ENCODE data around the gene ZNF236. TPM values are rescaled to one million over a fixed set of nuclear protein-coding genes. Genes with fewer than 3 reads are reported as not detected.

Gene ZNF236
- total RNA-seq, 2 experiments from 2014 or later: 6.6 to 16.1 TPM

DNA sequence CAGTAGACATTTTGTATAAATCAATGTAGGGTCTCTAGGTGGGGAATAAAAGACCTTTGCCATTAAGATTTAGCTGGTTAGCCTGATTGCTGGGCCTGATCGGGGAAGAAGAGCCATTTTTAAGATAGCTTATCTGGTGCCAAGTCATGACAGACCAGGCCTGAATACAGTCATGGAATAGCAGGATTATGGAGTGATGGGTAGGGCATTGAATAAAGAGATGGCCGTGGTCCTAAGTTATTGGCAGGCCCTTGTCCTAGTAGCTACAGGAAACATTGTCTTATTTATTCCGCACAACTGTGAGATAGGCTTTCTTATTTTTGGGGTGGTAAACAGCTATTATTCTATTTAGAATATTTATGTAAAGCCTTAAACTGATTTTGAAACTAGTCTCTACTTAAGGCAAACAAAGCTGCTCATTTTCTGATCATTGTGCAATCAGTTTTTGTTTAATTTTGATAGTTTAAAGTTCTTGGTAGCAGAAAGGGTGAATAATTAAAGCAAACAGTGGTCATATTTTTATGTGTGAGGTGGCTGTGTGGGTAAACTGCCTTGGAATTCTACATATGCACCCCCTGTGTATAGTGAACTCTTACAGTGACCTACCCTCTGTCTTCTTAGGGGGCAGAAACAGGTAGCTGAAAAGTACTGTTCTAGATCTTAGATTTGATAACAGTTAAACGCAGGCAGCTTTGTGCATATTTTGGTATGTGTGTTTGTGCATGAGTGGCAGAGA is 22.6 kb downstream of the ZNF236 start:
- no peaks in the 10 kb centered on the region for H3K79me2 ChIP-seq (ENCODE audit: insufficient read depth, low read depth, low read length)
- H3K27ac ChIP-seq (ENCODE audit: low read depth, low read length, poor library complexity, severe bottlenecking): no peak overlapping the region
- no peaks in the 10 kb centered on the region for H3K9me3 ChIP-seq (ENCODE audit: low read length)
- TF ChIP-seq, protein P1, sequence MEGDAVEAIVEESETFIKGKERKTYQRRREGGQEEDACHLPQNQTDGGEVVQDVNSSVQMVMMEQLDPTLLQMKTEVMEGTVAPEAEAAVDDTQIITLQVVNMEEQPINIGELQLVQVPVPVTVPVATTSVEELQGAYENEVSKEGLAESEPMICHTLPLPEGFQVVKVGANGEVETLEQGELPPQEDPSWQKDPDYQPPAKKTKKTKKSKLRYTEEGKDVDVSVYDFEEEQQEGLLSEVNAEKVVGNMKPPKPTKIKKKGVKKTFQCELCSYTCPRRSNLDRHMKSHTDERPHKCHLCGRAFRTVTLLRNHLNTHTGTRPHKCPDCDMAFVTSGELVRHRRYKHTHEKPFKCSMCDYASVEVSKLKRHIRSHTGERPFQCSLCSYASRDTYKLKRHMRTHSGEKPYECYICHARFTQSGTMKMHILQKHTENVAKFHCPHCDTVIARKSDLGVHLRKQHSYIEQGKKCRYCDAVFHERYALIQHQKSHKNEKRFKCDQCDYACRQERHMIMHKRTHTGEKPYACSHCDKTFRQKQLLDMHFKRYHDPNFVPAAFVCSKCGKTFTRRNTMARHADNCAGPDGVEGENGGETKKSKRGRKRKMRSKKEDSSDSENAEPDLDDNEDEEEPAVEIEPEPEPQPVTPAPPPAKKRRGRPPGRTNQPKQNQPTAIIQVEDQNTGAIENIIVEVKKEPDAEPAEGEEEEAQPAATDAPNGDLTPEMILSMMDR (conservative IDR thresholded peaks at IDR 0.05; ENCODE audit: low read length): no peak
- no peak for TF ChIP-seq EZH2phosphoT487 (IDR thresholded peaks at IDR 0.05; ENCODE audit: borderline replicate concordance, low read depth, low read length)
- no peaks in the 10 kb centered on the region for H4K20me1 ChIP-seq (ENCODE audit: insufficient read depth, low read length)
- CTCF ChIA-PET (ENCODE audit: unreplicated experiment): no interaction called here
- DNase-seq (ENCODE audit: low spot score): no peak
- H3K9me2 ChIP-seq (ENCODE audit: insufficient read depth, low read length): no peaks in the 10 kb centered on the region
- no peaks in the 10 kb centered on the region for H3K4me1 ChIP-seq (ENCODE audit: insufficient read depth, low read length, poor library complexity, severe bottlenecking)
- H3K4me2 ChIP-seq (ENCODE audit: low read length): no peak overlapping the region
- H3K36me3 ChIP-seq (ENCODE audit: insufficient read depth, low read length): no peaks in the 10 kb centered on the region
- POLR2A ChIA-PET: interaction anchor here (0.6 to 1.1 kb wide), 2 partner anchors 9 to 16 kb away, joined by 3 to 4 read pairs; no protein-coding TSS in a partner anchor
- intact Hi-C loops (cut with micrococcal nuclease; ENCODE audit: unreplicated experiment): no loop called here
- TSS peak; percentile 30 for BruUV-seq (replicated peaks)
- H3K4me3 ChIP-seq (ENCODE audit: low read depth, low read length, poor library complexity, severe bottlenecking): no peak overlapping the region
- no peak overlapping the region for H2AFZ ChIP-seq (ENCODE audit: low read length)

DNA sequence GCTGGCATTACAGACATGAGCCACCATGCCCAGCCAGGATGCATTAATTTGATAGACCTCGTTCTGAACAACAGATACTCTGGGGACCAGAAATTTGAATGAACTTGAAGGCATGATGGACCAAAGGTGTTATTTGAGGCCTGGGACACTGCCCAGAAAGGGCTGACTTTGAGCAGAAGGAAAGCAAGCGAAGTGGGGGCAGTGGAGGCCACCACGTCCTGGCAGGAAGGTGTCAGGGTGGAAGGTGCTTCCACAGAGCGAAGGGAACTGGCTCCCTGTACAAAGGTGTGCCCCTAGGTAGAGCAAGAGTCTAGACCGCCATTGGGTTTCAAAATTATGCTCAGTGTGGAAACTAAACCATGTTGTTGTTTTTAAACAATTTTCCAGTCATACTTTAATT is 23.9 kb downstream of the ZNF236 start:
- intact Hi-C loops (cut with micrococcal nuclease; ENCODE audit: unreplicated experiment): no loop called here
- no peaks in the 10 kb centered on the region for H4K20me1 ChIP-seq (ENCODE audit: insufficient read depth, low read length)
- H3K79me2 ChIP-seq (ENCODE audit: insufficient read depth, low read depth, low read length): no peaks in the 10 kb centered on the region
- TF ChIP-seq, protein P1 (conservative IDR thresholded peaks at IDR 0.05; ENCODE audit: low read length): no peak
- no peak for TF ChIP-seq EZH2phosphoT487 (IDR thresholded peaks at IDR 0.05; ENCODE audit: borderline replicate concordance, low read depth, low read length)
- no TSS peak for BruUV-seq (replicated peaks)
- H3K4me2 ChIP-seq (ENCODE audit: low read length): no peak overlapping the region
- ChIA-PET POLR2A (no interaction called here), CTCF (ENCODE audit: unreplicated experiment) (no interaction called here)
- no peak for DNase-seq (ENCODE audit: low spot score)
- H3K36me3 ChIP-seq (ENCODE audit: insufficient read depth, low read length): no peaks in the 10 kb centered on the region
- H2AFZ ChIP-seq (ENCODE audit: low read length): no peak overlapping the region
- H3K9me3 ChIP-seq (ENCODE audit: low read length): no peaks in the 10 kb centered on the region
- no peak overlapping the region for H3K27ac ChIP-seq (ENCODE audit: low read depth, low read length, poor library complexity, severe bottlenecking)
- H3K4me1 ChIP-seq (ENCODE audit: insufficient read depth, low read length, poor library complexity, severe bottlenecking): no peaks in the 10 kb centered on the region
- no peak overlapping the region for H3K4me3 ChIP-seq (ENCODE audit: low read depth, low read length, poor library complexity, severe bottlenecking)
- H3K9me2 ChIP-seq (ENCODE audit: insufficient read depth, low read length): no peaks in the 10 kb centered on the region

DNA sequence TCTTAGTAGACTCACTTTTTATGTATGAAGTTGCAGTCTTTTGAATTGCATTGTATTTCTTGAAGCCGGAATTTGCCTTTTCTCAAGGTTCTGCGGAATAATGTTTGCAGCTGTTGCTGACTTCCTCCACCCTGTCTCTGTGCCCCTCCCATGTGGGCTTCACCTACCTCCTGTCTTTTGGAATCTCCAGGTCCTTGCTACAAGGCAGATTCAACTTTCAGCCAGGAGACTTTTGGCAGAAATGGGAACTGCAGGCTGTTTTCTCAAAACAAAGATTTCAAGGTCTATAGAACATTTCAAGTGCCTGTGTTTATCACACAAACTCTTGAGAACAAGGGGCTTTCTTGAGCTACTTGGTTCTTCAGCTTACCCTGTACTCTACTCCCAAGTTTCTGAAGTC is 25.6 kb downstream of the ZNF236 start:
- H3K36me3 ChIP-seq (ENCODE audit: insufficient read depth, low read length): peaks cover 15% of the 10 kb centered on the region
- no peak overlapping the region for H2AFZ ChIP-seq (ENCODE audit: low read length)
- no peaks in the 10 kb centered on the region for H3K9me3 ChIP-seq (ENCODE audit: low read length)
- ChIA-PET POLR2A (interaction anchor here (0.7 kb wide), 1 partner anchor 30 kb away, joined by 5 read pairs; no protein-coding TSS in a partner anchor), CTCF (ENCODE audit: unreplicated experiment) (no interaction called here)
- BruUV-seq (replicated peaks): no TSS peak
- H3K79me2 ChIP-seq (ENCODE audit: insufficient read depth, low read depth, low read length): no peaks in the 10 kb centered on the region
- no peak for DNase-seq (ENCODE audit: low spot score)
- TF ChIP-seq EZH2phosphoT487 (IDR thresholded peaks at IDR 0.05; ENCODE audit: borderline replicate concordance, low read depth, low read length): no peak
- TF ChIP-seq, protein P1 (conservative IDR thresholded peaks at IDR 0.05; ENCODE audit: low read length): no peak
- intact Hi-C loops (cut with micrococcal nuclease; ENCODE audit: unreplicated experiment): no loop called here
- no peak overlapping the region for H3K27ac ChIP-seq (ENCODE audit: low read depth, low read length, poor library complexity, severe bottlenecking)
- H3K4me3 ChIP-seq (ENCODE audit: low read depth, low read length, poor library complexity, severe bottlenecking): no peak overlapping the region
- H4K20me1 ChIP-seq (ENCODE audit: insufficient read depth, low read length): no peaks in the 10 kb centered on the region
- no peak overlapping the region for H3K4me2 ChIP-seq (ENCODE audit: low read length)
- H3K4me1 ChIP-seq (ENCODE audit: insufficient read depth, low read length, poor library complexity, severe bottlenecking): no peaks in the 10 kb centered on the region
- H3K9me2 ChIP-seq (ENCODE audit: insufficient read depth, low read length): no peaks in the 10 kb centered on the region
